Adrenal gland (tissue), 5 donors: ENCODE results near the gene CR1L.

Experiments
- CTCF ChIP-seq, 6 experiments: fragments of 450-650 bp in 4 of 6; fragments of 200-600 bp in 2 of 6; sonication (generic) in 1 of 6; IDR thresholded peaks; 1 replicate in 5 of 6; 2 replicates in 1 of 6; pipeline versions ENCODE4 v1.5.1 to v1.8.0; 2016 to 2021; ENCODE audit warnings: antibody characterized with exemption in 6 of 6, mild to moderate bottlenecking in 2 of 6, moderate library complexity in 1 of 6
- POLR2A ChIP-seq, 2 donors: fragments of 450-650 bp; IDR thresholded peaks; one replicate each; pipeline ENCODE4 v1.6.1; 2017; ENCODE audit warnings: antibody characterized with exemption in 2 of 2, mild to moderate bottlenecking in 2 of 2, moderate library complexity in 1 of 2
- donor health status: DM: no; HTN: no; CAD: no.

GRCh38 chr1:207747627-207748492 is 102.9 kb downstream of the CR1L start:
- no peak for TF ChIP-seq CTCF (IDR thresholded peaks at IDR 0.05)
- TF ChIP-seq POLR2A (IDR thresholded peaks at IDR 0.05): no peak
